ENCODE measurements around the gene PTPRG.
A peak's percentile ranks its signal among the peaks of the same experiment; 100 is the strongest.

PTPRG gene

GRCh38 chr3:61637088-61638051 lies 76.0 kb downstream of the PTPRG start:
- TF ChIP-seq JUND (IDR thresholded peaks at IDR 0.05; ENCODE audit: low read depth): no peak
- DNase-seq (ENCODE audit: low read depth in 1 of 2, low spot score in 1 of 2): no peak
- in situ Hi-C loops (cut with HindIII; ENCODE audit: low pct_unique_long_range_greater_than_20kb, low sequenced_read_pairs): no loop called here

GRCh38 chr3:61638741-61639140 lies 77.4 kb downstream of the PTPRG start:
- TF ChIP-seq JUND (IDR thresholded peaks at IDR 0.05; ENCODE audit: low read depth): no peak
- in situ Hi-C loops (cut with HindIII; ENCODE audit: low pct_unique_long_range_greater_than_20kb, low sequenced_read_pairs): no loop called here
- DNase-seq (ENCODE audit: low read depth in 1 of 2, low spot score in 1 of 2): no peak

- in situ Hi-C loops (cut with HindIII; ENCODE audit: low pct_unique_long_range_greater_than_20kb, low sequenced_read_pairs): no loop called here
- no peak for DNase-seq (ENCODE audit: low read depth in 1 of 2, low spot score in 1 of 2)
- no peak for TF ChIP-seq JUND (IDR thresholded peaks at IDR 0.05; ENCODE audit: low read depth)
These were observed 78.6 kb downstream of the PTPRG start for GRCh38 chr3:61639991-61640390.

- in situ Hi-C loops (cut with HindIII; ENCODE audit: low pct_unique_long_range_greater_than_20kb, low sequenced_read_pairs): no loop called here
- peak in 1 of 2 experiments; percentile 53 for DNase-seq (ENCODE audit: low read depth in 1 of 2, low spot score in 1 of 2)
- no peak for TF ChIP-seq JUND (IDR thresholded peaks at IDR 0.05; ENCODE audit: low read depth)
These were observed 83.8 kb downstream of the PTPRG start for GRCh38 chr3:61645148-61645547.

GRCh38 chr3:61646360-61646759 lies 85.0 kb downstream of the PTPRG start:
- in situ Hi-C loops (cut with HindIII; ENCODE audit: low pct_unique_long_range_greater_than_20kb, low sequenced_read_pairs): no loop called here
- no peak for DNase-seq (ENCODE audit: low read depth in 1 of 2, low spot score in 1 of 2)
- TF ChIP-seq JUND (IDR thresholded peaks at IDR 0.05; ENCODE audit: low read depth): no peak

GRCh38 chr3:61646851-61647525 lies 85.6 kb downstream of the PTPRG start:
- no peak for TF ChIP-seq JUND (IDR thresholded peaks at IDR 0.05; ENCODE audit: low read depth)
- DNase-seq (ENCODE audit: low read depth in 1 of 2, low spot score in 1 of 2): no peak
- in situ Hi-C loops (cut with HindIII; ENCODE audit: low pct_unique_long_range_greater_than_20kb, low sequenced_read_pairs): no loop called here

GRCh38 chr3:61648481-61648880 lies 87.1 kb downstream of the PTPRG start:
- no peak for DNase-seq (ENCODE audit: low read depth in 1 of 2, low spot score in 1 of 2)
- in situ Hi-C loops (cut with HindIII; ENCODE audit: low pct_unique_long_range_greater_than_20kb, low sequenced_read_pairs): no loop called here

GRCh38 chr3:61649381-61650170 lies 88.2 kb downstream of the PTPRG start:
- no peak for DNase-seq (ENCODE audit: low read depth in 1 of 2, low spot score in 1 of 2)
- in situ Hi-C loops (cut with HindIII; ENCODE audit: low pct_unique_long_range_greater_than_20kb, low sequenced_read_pairs): no loop called here
- no peak for TF ChIP-seq JUND (IDR thresholded peaks at IDR 0.05; ENCODE audit: low read depth)

More at GRCh38 chr3:61648481-61648880, 87.1 kb downstream of the PTPRG start:
- no peak for TF ChIP-seq JUND (IDR thresholded peaks at IDR 0.05; ENCODE audit: low read depth)

GRCh38 chr3:61650276-61650675 lies 88.9 kb downstream of the PTPRG start:
- DNase-seq (ENCODE audit: low read depth in 1 of 2, low spot score in 1 of 2): no peak
- in situ Hi-C loops (cut with HindIII; ENCODE audit: low pct_unique_long_range_greater_than_20kb, low sequenced_read_pairs): no loop called here
- TF ChIP-seq JUND (IDR thresholded peaks at IDR 0.05; ENCODE audit: low read depth): no peak

GRCh38 chr3:61650719-61651410 lies 89.5 kb downstream of the PTPRG start:
- TF ChIP-seq JUND (IDR thresholded peaks at IDR 0.05; ENCODE audit: low read depth): no peak
- in situ Hi-C loops (cut with HindIII; ENCODE audit: low pct_unique_long_range_greater_than_20kb, low sequenced_read_pairs): no loop called here
- DNase-seq (ENCODE audit: low read depth in 1 of 2, low spot score in 1 of 2): no peak

- TF ChIP-seq JUND (IDR thresholded peaks at IDR 0.05; ENCODE audit: low read depth): no peak
- in situ Hi-C loops (cut with HindIII; ENCODE audit: low pct_unique_long_range_greater_than_20kb, low sequenced_read_pairs): no loop called here
- no peak for DNase-seq (ENCODE audit: low read depth in 1 of 2, low spot score in 1 of 2)
These were observed 96.3 kb downstream of the PTPRG start for GRCh38 chr3:61657689-61658088.

GRCh38 chr3:61662861-61663260 lies 101.5 kb downstream of the PTPRG start:
- no peak for DNase-seq (ENCODE audit: low read depth in 1 of 2, low spot score in 1 of 2)
- no peak for TF ChIP-seq JUND (IDR thresholded peaks at IDR 0.05; ENCODE audit: low read depth)
- in situ Hi-C loops (cut with HindIII; ENCODE audit: low pct_unique_long_range_greater_than_20kb, low sequenced_read_pairs): no loop called here

Data from T47D (cell line).